ENCODE data around the gene AK4. TPM values are rescaled to one million over a fixed set of nuclear protein-coding genes. Genes with fewer than 3 reads are reported as not detected.
A peak's percentile ranks its signal among the peaks of the same experiment; 100 is the strongest.
"Not testable (repeated sequence)": the region's sequence is repeated elsewhere in the genome, so short reads cannot be mapped to it uniquely, and the experiment has no call there.

The AK4 gene
- polyA plus RNA-seq, 1 donor = 16.5 TPM

GRCh38 chr1:65149351-65150107, 1.5 kb downstream of the AK4 start:
- H3K4me1 ChIP-seq (ENCODE audit: control insufficient read depth, insufficient read depth, low read length) = peaks cover 3% of the 10 kb centered on the region
- H3K27me3 ChIP-seq (ENCODE audit: control insufficient read depth, insufficient read depth, low read length) = peaks cover 13% of the 10 kb centered on the region
- H3K4me3 ChIP-seq (ENCODE audit: low read length) = peak overlapping the region; percentile 77
- 33% methylated on average over 1 of the region's 14 CpGs for WGBS (ENCODE audit: insufficient coverage, low lambda C conversion rate)
- DNase-seq = no peak
- peak overlapping the region; percentile 55 for H3K27ac ChIP-seq (ENCODE audit: low read length)
- H3K9me3 ChIP-seq (ENCODE audit: control insufficient read depth, low read depth, low read length) = no peaks in the 10 kb centered on the region
- no peaks in the 10 kb centered on the region for H3K36me3 ChIP-seq (ENCODE audit: control insufficient read depth, insufficient read depth, low read length)

DNA sequence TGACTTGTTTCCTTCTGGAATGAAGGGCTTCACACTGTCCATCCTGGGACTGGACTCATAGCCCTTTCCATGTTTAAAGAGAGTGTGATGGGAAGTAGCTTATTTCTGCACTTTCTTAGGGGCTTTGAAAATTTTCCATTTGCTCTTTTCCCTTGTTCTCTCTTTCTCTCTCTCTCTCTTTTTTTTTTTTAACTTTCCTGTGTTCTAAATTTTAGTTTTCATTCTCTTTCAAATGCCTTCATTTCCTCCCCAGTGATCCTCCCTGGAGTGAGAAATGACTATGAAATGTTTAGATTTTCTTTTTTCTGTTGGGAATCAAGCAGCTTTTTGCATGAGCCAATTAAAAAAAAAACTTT, 2.1 kb downstream of the AK4 start:
- no peaks in the 10 kb centered on the region for H3K36me3 ChIP-seq (ENCODE audit: control insufficient read depth, insufficient read depth, low read length)
- H3K4me1 ChIP-seq (ENCODE audit: control insufficient read depth, insufficient read depth, low read length) = peaks cover 3% of the 10 kb centered on the region
- H3K27me3 ChIP-seq (ENCODE audit: control insufficient read depth, insufficient read depth, low read length) = peaks cover 13% of the 10 kb centered on the region
- no peak overlapping the region for H3K27ac ChIP-seq (ENCODE audit: low read length)
- no peaks in the 10 kb centered on the region for H3K9me3 ChIP-seq (ENCODE audit: control insufficient read depth, low read depth, low read length)
- H3K4me3 ChIP-seq (ENCODE audit: low read length) = no peak overlapping the region
- DNase-seq = no peak

DNA sequence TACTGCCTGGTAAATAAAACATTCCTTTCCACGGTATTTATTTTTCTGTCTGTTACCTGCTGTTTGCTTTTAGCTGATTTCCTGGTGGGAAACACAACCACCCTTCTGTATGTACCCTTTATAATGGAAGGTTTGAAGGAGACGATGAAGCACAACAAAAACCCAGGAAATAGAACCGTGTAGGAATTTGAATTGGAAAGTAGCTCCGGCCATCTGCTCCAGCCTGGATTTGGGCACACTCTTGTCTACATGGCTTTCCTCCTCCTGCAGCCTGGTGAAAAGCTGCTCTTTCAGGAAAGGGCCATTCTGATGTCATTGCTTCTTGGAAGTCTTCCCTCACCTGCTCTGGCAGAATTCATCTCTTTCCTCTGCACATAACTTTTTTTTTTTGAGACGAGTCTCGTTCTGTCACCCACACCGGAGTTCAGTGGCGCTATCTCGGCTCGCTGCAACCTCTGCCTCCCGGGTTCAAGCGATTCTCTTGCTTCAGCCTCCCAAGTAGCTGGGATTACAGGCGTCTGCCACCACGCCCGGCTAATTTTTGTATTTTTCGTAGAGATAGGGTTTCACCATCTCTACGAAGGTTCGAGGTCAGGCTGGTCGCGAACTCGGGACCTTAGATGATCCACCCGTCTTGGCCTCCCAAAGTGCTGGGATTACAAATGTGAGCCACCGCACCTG, 2.7 kb downstream of the AK4 start:
- no peak overlapping the region for H3K27ac ChIP-seq (ENCODE audit: low read length)
- no peaks in the 10 kb centered on the region for H3K9me3 ChIP-seq (ENCODE audit: control insufficient read depth, low read depth, low read length)
- WGBS (ENCODE audit: insufficient coverage, low lambda C conversion rate) = no CpG with 5 or more reads among the region's 23 CpGs
- H3K27me3 ChIP-seq (ENCODE audit: control insufficient read depth, insufficient read depth, low read length) = peaks cover 13% of the 10 kb centered on the region
- H3K4me1 ChIP-seq (ENCODE audit: control insufficient read depth, insufficient read depth, low read length) = peaks cover 3% of the 10 kb centered on the region
- no peak overlapping the region for H3K4me3 ChIP-seq (ENCODE audit: low read length)
- H3K36me3 ChIP-seq (ENCODE audit: control insufficient read depth, insufficient read depth, low read length) = no peaks in the 10 kb centered on the region
- no peak for DNase-seq

GRCh38 chr1:65151641-65152040, 3.6 kb downstream of the AK4 start:
- Histone ChIP-seq H3K4me1 (ENCODE audit: control insufficient read depth, insufficient read depth, low read length) (peaks cover 3% of the 10 kb centered on the region), H3K27me3 (ENCODE audit: control insufficient read depth, insufficient read depth, low read length) (peaks cover 7% of the 10 kb centered on the region), H3K27ac (ENCODE audit: low read length) (no peak overlapping the region), H3K9me3 (ENCODE audit: control insufficient read depth, low read depth, low read length) (no peaks in the 10 kb centered on the region), H3K4me3 (ENCODE audit: low read length) (no peak overlapping the region), H3K36me3 (ENCODE audit: control insufficient read depth, insufficient read depth, low read length) (no peaks in the 10 kb centered on the region)
- no peak for DNase-seq
- WGBS (ENCODE audit: insufficient coverage, low lambda C conversion rate) = no CpG with 5 or more reads among the region's 1 CpG

DNA sequence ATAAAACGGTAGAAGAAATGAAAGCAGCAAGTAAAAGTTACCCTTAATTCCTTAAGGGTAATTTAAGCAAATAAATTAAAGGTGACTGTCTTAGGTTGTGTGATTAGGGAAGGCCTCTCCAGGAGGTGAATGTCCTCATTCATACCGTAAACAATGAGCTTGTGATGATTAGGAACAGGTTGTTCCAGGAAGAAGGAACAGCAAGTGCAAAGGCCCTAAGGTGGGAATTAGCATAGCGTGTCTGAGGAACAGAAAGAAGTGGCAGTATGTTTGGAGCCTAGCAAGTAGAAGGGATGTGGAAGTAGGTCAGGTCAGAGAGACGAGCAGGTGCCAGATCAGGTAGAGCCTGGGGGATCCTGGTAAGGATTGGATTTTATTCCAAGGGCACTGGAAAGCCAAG, 5.6 kb downstream of the AK4 start:
- 88% methylated on average over 1 of the region's 4 CpGs for WGBS (ENCODE audit: insufficient coverage, low lambda C conversion rate)
- no peak overlapping the region for H3K4me3 ChIP-seq (ENCODE audit: low read length)
- no peak overlapping the region for H3K27ac ChIP-seq (ENCODE audit: low read length)
- no peaks in the 10 kb centered on the region for H3K36me3 ChIP-seq (ENCODE audit: control insufficient read depth, insufficient read depth, low read length)
- DNase-seq = no peak
- no peaks in the 10 kb centered on the region for H3K27me3 ChIP-seq (ENCODE audit: control insufficient read depth, insufficient read depth, low read length)
- no peaks in the 10 kb centered on the region for H3K9me3 ChIP-seq (ENCODE audit: control insufficient read depth, low read depth, low read length)
- H3K4me1 ChIP-seq (ENCODE audit: control insufficient read depth, insufficient read depth, low read length) = peaks cover 4% of the 10 kb centered on the region

- no peak overlapping the region for H3K27ac ChIP-seq (ENCODE audit: low read length)
- no peak for DNase-seq
- 100% methylated on average over 1 of the region's 2 CpGs for WGBS (ENCODE audit: insufficient coverage, low lambda C conversion rate)
- H3K4me1 ChIP-seq (ENCODE audit: control insufficient read depth, insufficient read depth, low read length) = peaks cover 25% of the 10 kb centered on the region
- no peaks in the 10 kb centered on the region for H3K27me3 ChIP-seq (ENCODE audit: control insufficient read depth, insufficient read depth, low read length)
- H3K4me3 ChIP-seq (ENCODE audit: low read length) = no peak overlapping the region
- H3K36me3 ChIP-seq (ENCODE audit: control insufficient read depth, insufficient read depth, low read length) = no peaks in the 10 kb centered on the region
- no peaks in the 10 kb centered on the region for H3K9me3 ChIP-seq (ENCODE audit: control insufficient read depth, low read depth, low read length)
Measured at GRCh38 chr1:65156910-65157545, 9.0 kb downstream of the AK4 start.

GRCh38 chr1:65157546-65157941, 9.5 kb downstream of the AK4 start:
- DNase-seq = no peak
- Histone ChIP-seq H3K36me3 (ENCODE audit: control insufficient read depth, insufficient read depth, low read length) (no peaks in the 10 kb centered on the region), H3K4me1 (ENCODE audit: control insufficient read depth, insufficient read depth, low read length) (peaks cover 25% of the 10 kb centered on the region), H3K27ac (ENCODE audit: low read length) (no peak overlapping the region), H3K9me3 (ENCODE audit: control insufficient read depth, low read depth, low read length) (no peaks in the 10 kb centered on the region), H3K4me3 (ENCODE audit: low read length) (no peak overlapping the region), H3K27me3 (ENCODE audit: control insufficient read depth, insufficient read depth, low read length) (no peaks in the 10 kb centered on the region)
- no CpG with 5 or more reads among the region's 4 CpGs for WGBS (ENCODE audit: insufficient coverage, low lambda C conversion rate)

DNA sequence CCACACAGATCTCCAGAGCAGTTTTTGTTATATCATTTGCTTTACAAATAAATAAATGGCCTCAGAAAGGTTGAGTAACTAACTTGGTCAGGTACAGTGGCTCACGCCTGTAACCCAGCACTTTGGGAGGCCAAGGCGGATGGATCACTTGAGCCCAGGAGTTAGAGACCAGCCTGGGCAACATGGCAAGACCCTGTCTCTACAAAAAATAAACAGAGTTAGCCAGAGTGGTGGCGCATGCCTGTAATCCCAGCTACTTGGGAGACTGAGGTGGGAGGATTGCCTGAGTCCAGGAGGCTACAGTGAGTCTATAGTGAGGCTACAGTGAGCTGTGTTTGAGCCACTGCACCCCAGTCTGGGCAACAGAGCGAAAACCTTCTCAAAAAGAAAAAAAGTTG, 11.3 kb downstream of the AK4 start:
- H3K27me3 ChIP-seq (ENCODE audit: control insufficient read depth, insufficient read depth, low read length) = not testable (repeated sequence)
- 80% methylated on average over 1 of the region's 4 CpGs for whole genome bisulfite sequencing (ENCODE audit: insufficient coverage, low lambda C conversion rate)

DNA sequence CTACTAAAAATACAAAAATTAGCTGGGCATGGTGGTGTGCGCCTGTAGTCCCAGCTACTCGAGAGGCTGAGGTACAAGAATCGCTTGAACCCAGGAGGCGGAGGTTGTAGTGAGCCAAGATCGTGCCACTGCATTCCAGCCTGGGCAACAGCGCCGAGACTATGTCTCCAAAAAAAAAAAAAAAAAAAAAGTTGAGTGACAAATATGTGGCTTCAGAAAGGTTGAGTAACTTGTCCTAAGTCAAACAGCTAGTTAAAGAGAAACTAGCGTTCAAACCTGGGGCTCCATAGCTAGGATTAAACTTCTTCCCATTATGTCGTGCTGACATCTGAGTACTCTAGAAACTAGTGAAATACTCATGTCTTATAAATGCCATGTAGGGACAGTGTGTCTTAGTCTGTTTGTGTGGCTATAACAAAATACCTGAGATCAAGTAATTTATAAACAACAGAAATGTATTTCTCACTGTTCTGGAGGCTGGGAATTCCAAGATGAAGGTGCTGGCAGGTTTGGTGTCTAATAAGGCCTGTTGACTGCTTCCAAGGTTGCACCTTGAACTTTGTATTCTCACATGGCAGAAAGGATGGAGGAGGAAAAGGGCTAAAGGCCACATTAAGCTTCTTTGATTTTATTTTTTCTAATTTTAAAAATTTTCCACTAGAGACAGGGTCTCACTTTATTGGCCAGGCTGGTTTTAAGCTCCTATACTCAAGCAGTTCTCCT, 12.0 kb downstream of the AK4 start:
- Histone ChIP-seq H3K4me1 (ENCODE audit: control insufficient read depth, insufficient read depth, low read length) (peaks cover 25% of the 10 kb centered on the region), H3K4me3 (ENCODE audit: low read length) (no peak overlapping the region), H3K36me3 (ENCODE audit: control insufficient read depth, insufficient read depth, low read length) (no peaks in the 10 kb centered on the region), H3K27me3 (ENCODE audit: control insufficient read depth, insufficient read depth, low read length) (no peaks in the 10 kb centered on the region), H3K27ac (ENCODE audit: low read length) (peak overlapping the region; percentile 64), H3K9me3 (ENCODE audit: control insufficient read depth, low read depth, low read length) (no peaks in the 10 kb centered on the region)
- no CpG with 5 or more reads among the region's 9 CpGs for WGBS (ENCODE audit: insufficient coverage, low lambda C conversion rate)
- peak; percentile 16 to 50 for DNase-seq

More for the DNA sequence above, 11.3 kb downstream of the AK4 start:
- not testable (repeated sequence) for H3K4me3 ChIP-seq (ENCODE audit: low read length); DNase-seq; H3K36me3 ChIP-seq (ENCODE audit: control insufficient read depth, insufficient read depth, low read length); H3K9me3 ChIP-seq (ENCODE audit: control insufficient read depth, low read depth, low read length)
- Histone ChIP-seq H3K27ac (ENCODE audit: low read length) (peak overlapping the region; percentile 64), H3K4me1 (ENCODE audit: control insufficient read depth, insufficient read depth, low read length) (peaks cover 25% of the 10 kb centered on the region)

- H3K36me3 ChIP-seq (ENCODE audit: control insufficient read depth, insufficient read depth, low read length) = no peaks in the 10 kb centered on the region
- H3K9me3 ChIP-seq (ENCODE audit: control insufficient read depth, low read depth, low read length) = no peaks in the 10 kb centered on the region
- H3K27ac ChIP-seq (ENCODE audit: low read length) = no peak overlapping the region
- peaks cover 20% of the 10 kb centered on the region for H3K4me1 ChIP-seq (ENCODE audit: control insufficient read depth, insufficient read depth, low read length)
- no peak overlapping the region for H3K4me3 ChIP-seq (ENCODE audit: low read length)
- no peak for DNase-seq
- WGBS (ENCODE audit: insufficient coverage, low lambda C conversion rate) = 89% methylated on average over 4 of the region's 11 CpGs
- no peaks in the 10 kb centered on the region for H3K27me3 ChIP-seq (ENCODE audit: control insufficient read depth, insufficient read depth, low read length)
Measured at GRCh38 chr1:65163201-65163805, 15.3 kb downstream of the AK4 start.
